HL-60 (cell line): ENCODE measurements around the gene L1CAM.

Experiments used
- CTCF ChIP-seq: IDR thresholded peaks from one replicate; pipeline ENCODE4 v1.5.1; 2011; ENCODE audit warnings: low read length, control low read depth, inconsistent platforms; ENCODE audit not compliant: insufficient read depth
- POLR2AphosphoS5 ChIP-seq: IDR thresholded peaks from 2 replicates; pipeline ENCODE4 v1.6.1; 2012; ENCODE audit warnings: low read depth

- TF ChIP-seq CTCF, result no peak
- no peak for TF ChIP-seq POLR2AphosphoS5
Observed at GRCh38 chrX:153827903-153828302, 58.1 kb downstream of the L1CAM start.
